K562 (cell line): ENCODE data around the gene NPC1L1. TPM values are rescaled to one million over a fixed set of nuclear protein-coding genes. Genes with fewer than 3 reads are reported as not detected.

Experiments used
- ADNP ChIP-seq: fragments of 200-800 bp; sonication (Bioruptor generic); IDR thresholded peaks from 2 replicates; pipeline ENCODE4 v1.6.1; 2016; ENCODE audit warnings: missing genetic modification characterization, missing compliant biosample characterization
- JUND ChIP-seq, 2 experiments: IDR thresholded peaks; 2 replicates in 1 of 2; 3 replicates in 1 of 2; pipeline ENCODE4 v1.6.1; 2011; ENCODE audit warnings: borderline replicate concordance in 2 of 2, low read depth in 2 of 2, low read length in 2 of 2, improper control_type of control experiment in 1 of 2, missing biosample characterization in 1 of 2, missing genetic modification characterization in 1 of 2, missing genetic modification reagents in 1 of 2
- MEIS2 ChIP-seq: fragments of 450-650 bp; IDR thresholded peaks from 2 replicates; pipeline ENCODE4 v1.6.1; 2014; ENCODE audit warnings: mild to moderate bottlenecking; ENCODE audit not compliant: partially characterized antibody
- POLR2G ChIP-seq: fragments of 200-400 bp; formaldehyde crosslinking; IDR thresholded peaks from 2 replicates; pipeline ENCODE4 v1.6.1; 2017; ENCODE audit warnings: low read depth, mild to moderate bottlenecking, antibody characterized with exemption, low read length, moderate library complexity
- SRSF3 ChIP-seq: fragments of 200-400 bp; formaldehyde crosslinking; IDR thresholded peaks from 2 replicates; pipeline ENCODE4 v1.6.1; 2016; ENCODE audit warnings: mild to moderate bottlenecking, low read length, moderate library complexity; ENCODE audit not compliant: insufficient read depth
- YY1 ChIP-seq, 3 experiments: IDR thresholded peaks; 2 replicates each; pipeline ENCODE4 v1.6.1; 2011; ENCODE audit warnings: low read length in 2 of 3, mild to moderate bottlenecking in 2 of 3, moderate library complexity in 2 of 3, borderline replicate concordance in 1 of 3, control low read depth in 1 of 3, low read depth in 1 of 3; ENCODE audit not compliant: insufficient read depth in 3 of 3, insufficient replicate concordance in 2 of 3, control insufficient read depth in 1 of 3, insufficient read length in 1 of 3; ENCODE audit errors: extremely low read depth in 1 of 3
- ZNF140 ChIP-seq: fragments of 250-450 bp; sonication (Bioruptor Pico); IDR thresholded peaks from 2 replicates; pipeline ENCODE4 v1.8.0; 2021; ENCODE audit warnings: moderate library complexity, mild to moderate bottlenecking, inconsistent platforms
- polyA plus RNA-seq, 8 experiments: library from polyadenylated mRNA; depleted of rRNA in 4 of 8; stranded (reverse) in 5 of 8; unstranded in 3 of 8; fragments of >200 nt; fragmentation: Nextera tagmentation in 2 of 8; fragmentation: Illumina TruSeq in 1 of 8; extraction: Ambion mirVana in 2 of 8; extraction: Trizol in 1 of 8; gene quantifications; 2 replicates each; pipeline versions ENCODE4 v1.2.1 to v1.2.3, GENCODE V29; 2011 to 2014; ENCODE audit warnings: inconsistent platforms in 1 of 8, missing spikeins in 1 of 8
- total RNA-seq, 7 experiments: library from RNA; depleted of rRNA in 6 of 7; stranded (reverse); fragments of >200 nt in 6 of 7; fragmentation: Illumina TruSeq in 2 of 7; extraction: Trizol in 2 of 7; gene quantifications; 2 replicates each; pipeline versions ENCODE4 v1.2.1 to v1.2.3, GENCODE V29; 2011 to 2021; ENCODE audit warnings: low replicate concordance in 1 of 7
- TF ChIP-seq, protein P1 (sequence below): fragments of 250-450 bp; sonication (Bioruptor Pico); IDR thresholded peaks from 2 replicates; pipeline ENCODE4 v1.8.0; 2022; ENCODE audit warnings: inconsistent platforms
- TF ChIP-seq, protein P2 (sequence below): fragments of 450-650 bp; formaldehyde crosslinking; IDR thresholded peaks from 2 replicates; pipeline ENCODE4 v1.4.0; 2022; ENCODE audit warnings: missing genetic modification characterization
- TF ChIP-seq, protein P3 (sequence below): fragments of 450-650 bp; formaldehyde crosslinking; conservative IDR thresholded peaks from 2 replicates; pipeline ENCODE4 v1.4.0; 2022; ENCODE audit warnings: mild to moderate bottlenecking, missing genetic modification characterization
- TF ChIP-seq, protein P4 (sequence below), 2 experiments: fragments of 250-450 bp in 1 of 2; fragments of 450-650 bp in 1 of 2; sonication (Bioruptor Pico) in 1 of 2; IDR thresholded peaks; 2 replicates each; pipeline versions ENCODE4 v1.6.1 to v1.8.0; 2016 to 2021; ENCODE audit warnings: mild to moderate bottlenecking in 2 of 2, moderate library complexity in 2 of 2, missing compliant biosample characterization in 1 of 2, missing genetic modification characterization in 1 of 2
- TF ChIP-seq, protein P5 (sequence below): fragments of 450-650 bp; IDR thresholded peaks from 2 replicates; pipeline ENCODE4 v1.6.1; 2016

The NPC1L1 gene
- total and polyA plus RNA-seq, 9 of the 15 experiments (the other 6 are each of a cell fraction or from before 2014, with no cell fraction given) = 0.01 to 0.18 (median 0.07) TPM; not detected in 4

DNA sequence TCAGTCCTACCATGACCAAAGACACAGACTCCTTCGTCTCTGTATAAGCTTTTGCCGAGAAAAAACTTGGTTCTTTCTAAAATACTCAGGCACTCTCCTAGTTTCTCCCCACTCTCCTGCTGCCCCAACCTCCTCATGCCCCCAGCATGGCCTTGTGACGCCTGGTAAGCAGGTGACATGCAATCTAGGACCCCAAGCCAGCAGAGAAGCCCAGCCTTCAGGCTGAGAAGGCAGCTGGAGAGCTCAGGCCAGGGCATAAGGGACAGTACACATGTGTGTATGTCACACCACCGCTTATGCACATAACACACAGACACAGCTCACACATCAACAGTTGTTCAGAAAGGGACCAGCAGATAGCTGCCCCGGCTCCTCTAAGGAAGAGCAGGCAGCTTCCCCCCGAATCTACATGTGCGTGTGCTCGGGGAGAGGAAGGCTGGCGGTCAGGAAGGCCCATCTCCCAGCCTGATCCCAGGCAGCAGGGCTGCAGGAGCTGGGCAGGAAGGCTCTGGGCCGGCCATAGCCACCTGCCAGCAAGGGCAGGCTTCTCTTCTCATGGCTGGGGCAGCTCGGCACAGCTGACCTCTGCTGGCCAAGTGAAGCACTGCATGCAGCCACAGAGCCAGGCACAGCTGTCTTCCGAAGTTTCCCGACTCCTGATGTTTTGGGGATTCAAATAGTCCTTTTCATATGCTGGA is 24.1 kb upstream of the NPC1L1 start (continued):
- TF ChIP-seq, protein P1, sequence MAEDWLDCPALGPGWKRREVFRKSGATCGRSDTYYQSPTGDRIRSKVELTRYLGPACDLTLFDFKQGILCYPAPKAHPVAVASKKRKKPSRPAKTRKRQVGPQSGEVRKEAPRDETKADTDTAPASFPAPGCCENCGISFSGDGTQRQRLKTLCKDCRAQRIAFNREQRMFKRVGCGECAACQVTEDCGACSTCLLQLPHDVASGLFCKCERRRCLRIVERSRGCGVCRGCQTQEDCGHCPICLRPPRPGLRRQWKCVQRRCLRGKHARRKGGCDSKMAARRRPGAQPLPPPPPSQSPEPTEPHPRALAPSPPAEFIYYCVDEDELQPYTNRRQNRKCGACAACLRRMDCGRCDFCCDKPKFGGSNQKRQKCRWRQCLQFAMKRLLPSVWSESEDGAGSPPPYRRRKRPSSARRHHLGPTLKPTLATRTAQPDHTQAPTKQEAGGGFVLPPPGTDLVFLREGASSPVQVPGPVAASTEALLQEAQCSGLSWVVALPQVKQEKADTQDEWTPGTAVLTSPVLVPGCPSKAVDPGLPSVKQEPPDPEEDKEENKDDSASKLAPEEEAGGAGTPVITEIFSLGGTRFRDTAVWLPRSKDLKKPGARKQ (CRISPR knock-in tag) = no peak
- TF ChIP-seq, protein P2, sequence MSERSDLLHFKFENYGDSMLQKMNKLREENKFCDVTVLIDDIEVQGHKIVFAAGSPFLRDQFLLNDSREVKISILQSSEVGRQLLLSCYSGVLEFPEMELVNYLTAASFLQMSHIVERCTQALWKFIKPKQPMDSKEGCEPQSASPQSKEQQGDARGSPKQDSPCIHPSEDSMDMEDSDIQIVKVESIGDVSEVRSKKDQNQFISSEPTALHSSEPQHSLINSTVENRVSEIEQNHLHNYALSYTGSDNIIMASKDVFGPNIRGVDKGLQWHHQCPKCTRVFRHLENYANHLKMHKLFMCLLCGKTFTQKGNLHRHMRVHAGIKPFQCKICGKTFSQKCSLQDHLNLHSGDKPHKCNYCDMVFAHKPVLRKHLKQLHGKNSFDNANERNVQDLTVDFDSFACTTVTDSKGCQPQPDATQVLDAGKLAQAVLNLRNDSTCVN (CRISPR knock-in tag) = no peak
- TF ChIP-seq, protein P3, sequence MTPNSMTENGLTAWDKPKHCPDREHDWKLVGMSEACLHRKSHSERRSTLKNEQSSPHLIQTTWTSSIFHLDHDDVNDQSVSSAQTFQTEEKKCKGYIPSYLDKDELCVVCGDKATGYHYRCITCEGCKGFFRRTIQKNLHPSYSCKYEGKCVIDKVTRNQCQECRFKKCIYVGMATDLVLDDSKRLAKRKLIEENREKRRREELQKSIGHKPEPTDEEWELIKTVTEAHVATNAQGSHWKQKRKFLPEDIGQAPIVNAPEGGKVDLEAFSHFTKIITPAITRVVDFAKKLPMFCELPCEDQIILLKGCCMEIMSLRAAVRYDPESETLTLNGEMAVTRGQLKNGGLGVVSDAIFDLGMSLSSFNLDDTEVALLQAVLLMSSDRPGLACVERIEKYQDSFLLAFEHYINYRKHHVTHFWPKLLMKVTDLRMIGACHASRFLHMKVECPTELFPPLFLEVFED (CRISPR knock-in tag) = no peak
- TF ChIP-seq ADNP (no peak), POLR2G (peak; percentile 47), ZNF140 (CRISPR knock-in tag) (no peak), MEIS2 (no peak), YY1 (IDR thresholded peaks at IDR 0.05; ENCODE audit: borderline replicate concordance in 1 of 3, control insufficient read depth in 1 of 3, extremely low read depth in 1 of 3, insufficient read depth in 3 of 3, insufficient read length in 1 of 3, insufficient replicate concordance in 2 of 3, low read depth in 1 of 3, low read length in 2 of 3) (peak in 2 of 3 experiments; percentile 52 to 59), JUND (IDR thresholded peaks at IDR 0.05; ENCODE audit: borderline replicate concordance, low read depth, low read length) (0 out of 2 replicates have a peak, but pooled peaks have one; percentile 34), JUND (tag; IDR thresholded peaks at IDR 0.05; ENCODE audit: borderline replicate concordance, low read depth, low read length) (no peak), SRSF3 (no peak)
- TF ChIP-seq, protein P4, sequence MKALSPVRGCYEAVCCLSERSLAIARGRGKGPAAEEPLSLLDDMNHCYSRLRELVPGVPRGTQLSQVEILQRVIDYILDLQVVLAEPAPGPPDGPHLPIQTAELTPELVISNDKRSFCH (CRISPR knock-in tag; IDR thresholded peaks at IDR 0.05) = no peak
- TF ChIP-seq, protein P4 (tag; IDR thresholded peaks at IDR 0.05) = peak; percentile 38; the same call in 1 of the 2 replicates
- TF ChIP-seq, protein P5, sequence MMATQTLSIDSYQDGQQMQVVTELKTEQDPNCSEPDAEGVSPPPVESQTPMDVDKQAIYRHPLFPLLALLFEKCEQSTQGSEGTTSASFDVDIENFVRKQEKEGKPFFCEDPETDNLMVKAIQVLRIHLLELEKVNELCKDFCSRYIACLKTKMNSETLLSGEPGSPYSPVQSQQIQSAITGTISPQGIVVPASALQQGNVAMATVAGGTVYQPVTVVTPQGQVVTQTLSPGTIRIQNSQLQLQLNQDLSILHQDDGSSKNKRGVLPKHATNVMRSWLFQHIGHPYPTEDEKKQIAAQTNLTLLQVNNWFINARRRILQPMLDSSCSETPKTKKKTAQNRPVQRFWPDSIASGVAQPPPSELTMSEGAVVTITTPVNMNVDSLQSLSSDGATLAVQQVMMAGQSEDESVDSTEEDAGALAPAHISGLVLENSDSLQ = no peak
